ENCODE measurements around the gene RPS3. TPM values are rescaled to one million over a fixed set of nuclear protein-coding genes. Genes with fewer than 3 reads are reported as not detected.

Gene RPS3
- total and polyA plus RNA-seq, 5 experiments from 2014 or later = 5,159 to 7,216 (median 6,922) TPM

DNA sequence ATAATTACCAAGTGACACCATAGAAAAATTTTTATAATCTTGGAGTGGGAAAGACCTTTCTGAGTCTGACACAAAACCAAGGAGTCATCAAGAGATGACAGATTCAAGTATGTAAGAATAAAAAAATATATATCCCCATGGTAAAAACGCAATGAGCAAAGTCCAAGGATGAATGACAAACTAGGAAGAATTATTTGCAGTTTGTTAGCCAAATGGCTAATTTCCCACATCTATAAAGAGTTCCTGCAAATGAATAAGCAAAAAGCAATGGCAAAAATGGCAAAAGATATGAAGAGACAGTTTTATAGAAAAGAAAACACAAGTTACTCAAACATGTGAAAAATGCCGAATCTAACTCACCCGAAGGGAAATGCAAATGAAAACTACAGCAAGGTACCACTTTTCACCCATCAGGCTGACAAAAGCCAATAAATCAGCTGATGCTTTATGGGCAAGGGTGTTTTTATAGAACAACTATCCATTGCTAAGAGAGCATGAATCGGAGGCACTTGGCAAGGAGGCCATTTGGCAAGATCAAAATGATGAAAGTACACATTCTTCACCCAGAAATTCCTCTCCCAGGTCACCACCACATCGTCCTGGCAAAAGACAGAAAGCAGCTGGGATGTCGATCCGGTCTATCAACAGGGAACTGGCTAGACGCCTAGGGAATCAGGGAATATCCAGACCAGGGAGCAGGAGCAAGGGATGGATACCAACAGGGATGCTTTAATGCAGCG is 54.8 kb downstream of the RPS3 start:
- no peaks in the 10 kb centered on the region for H3K4me1 Mint-ChIP-seq
- H3K36me3 Mint-ChIP-seq = peaks cover 0 to 12% (median 3%) of the 10 kb centered on the region in 3 donors
- POLR2A ChIA-PET = interaction anchor here (0.9 kb wide), 1 partner anchor 60 kb away, joined by 3 read pairs; no protein-coding TSS in a partner anchor
- H3K9me3 Mint-ChIP-seq = no peaks in the 10 kb centered on the region
- no peak overlapping the region for H3K4me3 Mint-ChIP-seq
- ATAC-seq (no peak), DNase-seq (no peak)
- no peak overlapping the region for H3K27ac Mint-ChIP-seq
- H3K27me3 Mint-ChIP-seq = no peaks in the 10 kb centered on the region

DNA sequence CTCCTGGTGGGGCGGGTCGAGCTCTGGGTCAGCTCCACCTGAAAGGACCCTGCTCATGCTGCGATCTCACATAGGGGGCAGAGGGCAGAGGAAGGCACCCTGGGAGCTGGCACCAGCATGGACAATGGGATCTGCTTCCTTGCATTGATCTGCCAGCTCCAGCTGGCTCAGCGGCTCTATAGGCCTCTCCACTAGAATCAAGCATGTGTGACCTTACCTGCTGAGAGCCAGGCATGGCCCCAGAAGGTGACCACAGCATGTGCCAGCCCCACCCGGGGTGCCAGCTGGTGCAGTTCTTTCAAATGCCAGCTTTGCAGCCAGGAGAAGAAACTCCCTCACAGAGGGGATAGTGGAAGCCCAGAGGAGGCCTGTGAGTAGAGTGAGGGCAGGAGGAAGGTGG is 55.7 kb downstream of the RPS3 start:
- POLR2A ChIA-PET = interaction anchor here (0.5 kb wide), 1 partner anchor 128 kb away, joined by 3 read pairs; no protein-coding TSS in a partner anchor
- no peak for DNase-seq
- no peak for ATAC-seq
- Mint-ChIP-seq H3K9me3 (no peaks in the 10 kb centered on the region), H3K27me3 (no peaks in the 10 kb centered on the region), H3K4me1 (no peaks in the 10 kb centered on the region), H3K27ac (peak overlapping the region in 1 of 10 donors; percentile 48), H3K36me3 (peaks cover 0 to 13% (median 3%) of the 10 kb centered on the region in 3 donors), H3K4me3 (no peak overlapping the region)

Other genes starting within 250 kb of the RPS3 start
- 1 to 10 TPM in 1 of 2 experiments, under 1 TPM in 1; 0.99 to 2.3 TPM for gene SLCO2B1, start 248.4 kb upstream of the RPS3 start, total RNA-seq
- gene SLCO2B1, start 248.4 kb upstream of the RPS3 start, polyA plus RNA-seq = not detected
- under 1 TPM; 0.16 TPM for gene TPBGL, start 158.7 kb upstream of the RPS3 start, total RNA-seq
- under 1 TPM; 0.09 to 0.24 (median 0.12) TPM for gene TPBGL, start 158.7 kb upstream of the RPS3 start, polyA plus RNA-seq
- gene ARRB1, start 47.9 kb upstream of the RPS3 start, total RNA-seq = 10 to 100 TPM; 60.0 to 65.3 TPM
- 10 to 100 TPM in 1 of 3 donors, 1 to 10 TPM in 2; 7.6 to 12.2 (median 9.0) TPM for gene ARRB1, start 47.9 kb upstream of the RPS3 start, polyA plus RNA-seq
- gene KLHL35, start 33.7 kb downstream of the RPS3 start, total RNA-seq = 1 to 10 TPM in 1 of 2 experiments, under 1 TPM in 1; 0.66 to 1.3 TPM
- 1 to 10 TPM in 1 of 3 donors, under 1 TPM in 2; 0.38 to 1.2 (median 0.74) TPM for gene KLHL35, start 33.7 kb downstream of the RPS3 start, polyA plus RNA-seq
- 10 to 100 TPM; 13.1 to 13.4 TPM for gene GDPD5, start 126.4 kb downstream of the RPS3 start, total RNA-seq
- gene GDPD5, start 126.4 kb downstream of the RPS3 start, polyA plus RNA-seq = 1 to 10 TPM; 4.2 to 5.1 (median 4.3) TPM
- gene SERPINH1, start 162.7 kb downstream of the RPS3 start, total RNA-seq = 10 to 100 TPM; 10.1 to 11.6 TPM
- 1 to 10 TPM; 1.6 to 4.5 (median 2.8) TPM for gene SERPINH1, start 162.7 kb downstream of the RPS3 start, polyA plus RNA-seq

All from naive thymus-derived CD8-positive, alpha-beta T cell (primary cell).